Uterus (tissue), 4 donors: ENCODE measurements around the gene IQSEC1. TPM values are rescaled to one million over a fixed set of nuclear protein-coding genes. Genes with fewer than 3 reads are reported as not detected.

ENCODE experiments used
- DNase-seq, 2 donors: peaks; one replicate each; pipeline ENCODE4 v3.0.0-alpha.2; 2019 to 2020
- H3K27ac ChIP-seq, 2 donors: fragments of 200-600 bp; sonication (generic); 1 replicate in 1 of 2; 2 replicates in 1 of 2; pipeline ENCODE4 v1.5.1; 2016 to 2018
- H3K27me3 ChIP-seq, 2 donors: fragments of 200-600 bp; sonication (generic); one replicate each; pipeline ENCODE4 v1.5.1; 2018 to 2019; ENCODE audit warnings: control low read depth in 1 of 2
- H3K36me3 ChIP-seq, 2 donors: fragments of 200-600 bp; sonication (generic); one replicate each; pipeline ENCODE4 v1.5.1; 2019; ENCODE audit warnings: control low read depth in 1 of 2
- H3K4me1 ChIP-seq, 2 donors: fragments of 200-600 bp; sonication (generic); one replicate each; pipeline ENCODE4 v1.5.1; 2018 to 2019; ENCODE audit warnings: control low read depth in 1 of 2
- H3K4me3 ChIP-seq, 2 donors: fragments of 200-600 bp; sonication (generic); 1 replicate in 1 of 2; 2 replicates in 1 of 2; pipeline ENCODE4 v1.5.1; 2018 to 2019; ENCODE audit warnings: mild to moderate bottlenecking in 1 of 2
- H3K9me3 ChIP-seq, 2 donors: fragments of 200-600 bp; sonication (generic); one replicate each; pipeline ENCODE4 v1.5.1; 2019; ENCODE audit warnings: control low read depth in 1 of 2
- POLR2A ChIP-seq, 2 donors: fragments of 450-650 bp; IDR thresholded peaks; one replicate each; pipeline ENCODE4 v1.6.1; 2016; ENCODE audit warnings: antibody characterized with exemption in 2 of 2, mild to moderate bottlenecking in 1 of 2, moderate library complexity in 1 of 2
- intact Hi-C: fragments of 100-400 bp; cut with DNase I; formaldehyde crosslinking; loops from one replicate; pipeline ENCODE4 v1.15.1; 2023; ENCODE audit warnings: low total_unique reads
- total RNA-seq, 4 donors: library from RNA; depleted of rRNA in 3 of 4; stranded (reverse); fragments of >200 nt in 3 of 4; gene quantifications; one replicate each; pipeline versions ENCODE4 v1.1.0 to v1.2.4, GENCODE V29; 2014 to 2023
- TF ChIP-seq, protein P1 (sequence below), 4 experiments: fragments of 200-600 bp in 2 of 4; fragments of 450-650 bp in 2 of 4; sonication (generic) in 2 of 4; IDR thresholded peaks; one replicate each; pipeline ENCODE4 v1.5.1; 2016 to 2019; ENCODE audit warnings: antibody characterized with exemption in 4 of 4, mild to moderate bottlenecking in 2 of 4, moderate library complexity in 1 of 4
- donor health status: DM: yes; HTN: yes; CAD: no.

The IQSEC1 gene
- total RNA-seq, 4 donors from 2014 or later: 17.9 to 61.4 (median 49.7) TPM

DNA sequence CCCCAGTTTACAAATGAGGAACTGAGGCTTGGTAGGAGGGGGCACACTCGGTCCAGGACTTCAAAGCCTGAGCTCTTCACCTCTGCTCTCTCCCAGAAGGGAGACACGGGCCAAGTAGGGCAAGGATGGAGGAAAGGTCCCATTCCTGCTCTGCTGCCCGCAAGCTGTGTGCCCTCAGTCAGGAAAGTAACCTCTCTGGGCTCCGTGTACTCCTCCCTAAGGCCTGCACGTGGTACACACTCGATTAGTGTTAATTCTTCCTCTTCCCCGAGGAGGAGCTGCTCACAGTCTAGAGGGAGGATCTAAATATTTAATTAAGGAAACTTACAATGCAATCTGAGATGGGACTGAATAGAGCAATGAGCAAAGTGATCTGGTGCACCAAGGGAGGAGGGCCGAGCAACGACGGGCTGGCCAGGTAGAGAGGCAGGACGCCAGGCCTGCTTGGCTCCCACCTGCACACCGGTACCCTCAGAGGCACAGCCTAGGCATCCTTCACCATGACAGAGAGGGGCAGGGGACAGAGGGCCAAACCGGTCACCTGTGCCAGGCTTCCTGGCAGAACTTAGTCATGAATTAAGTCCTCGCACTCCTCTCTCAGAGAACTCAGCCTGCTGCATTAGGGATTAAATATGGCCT, 47.2 kb upstream of the IQSEC1 start:
- intact Hi-C loops: no loop called here
- Histone ChIP-seq H3K9me3 (no peaks in the 10 kb centered on the region), H3K36me3 (no peaks in the 10 kb centered on the region), H3K4me1 (no peaks in the 10 kb centered on the region), H3K27me3 (no peaks in the 10 kb centered on the region), H3K27ac (no peak overlapping the region), H3K4me3 (no peak overlapping the region)
- no peak for TF ChIP-seq POLR2A (IDR thresholded peaks at IDR 0.05)
- TF ChIP-seq, protein P1, sequence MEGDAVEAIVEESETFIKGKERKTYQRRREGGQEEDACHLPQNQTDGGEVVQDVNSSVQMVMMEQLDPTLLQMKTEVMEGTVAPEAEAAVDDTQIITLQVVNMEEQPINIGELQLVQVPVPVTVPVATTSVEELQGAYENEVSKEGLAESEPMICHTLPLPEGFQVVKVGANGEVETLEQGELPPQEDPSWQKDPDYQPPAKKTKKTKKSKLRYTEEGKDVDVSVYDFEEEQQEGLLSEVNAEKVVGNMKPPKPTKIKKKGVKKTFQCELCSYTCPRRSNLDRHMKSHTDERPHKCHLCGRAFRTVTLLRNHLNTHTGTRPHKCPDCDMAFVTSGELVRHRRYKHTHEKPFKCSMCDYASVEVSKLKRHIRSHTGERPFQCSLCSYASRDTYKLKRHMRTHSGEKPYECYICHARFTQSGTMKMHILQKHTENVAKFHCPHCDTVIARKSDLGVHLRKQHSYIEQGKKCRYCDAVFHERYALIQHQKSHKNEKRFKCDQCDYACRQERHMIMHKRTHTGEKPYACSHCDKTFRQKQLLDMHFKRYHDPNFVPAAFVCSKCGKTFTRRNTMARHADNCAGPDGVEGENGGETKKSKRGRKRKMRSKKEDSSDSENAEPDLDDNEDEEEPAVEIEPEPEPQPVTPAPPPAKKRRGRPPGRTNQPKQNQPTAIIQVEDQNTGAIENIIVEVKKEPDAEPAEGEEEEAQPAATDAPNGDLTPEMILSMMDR (IDR thresholded peaks at IDR 0.05): no peak
- no peak for DNase-seq

DNA sequence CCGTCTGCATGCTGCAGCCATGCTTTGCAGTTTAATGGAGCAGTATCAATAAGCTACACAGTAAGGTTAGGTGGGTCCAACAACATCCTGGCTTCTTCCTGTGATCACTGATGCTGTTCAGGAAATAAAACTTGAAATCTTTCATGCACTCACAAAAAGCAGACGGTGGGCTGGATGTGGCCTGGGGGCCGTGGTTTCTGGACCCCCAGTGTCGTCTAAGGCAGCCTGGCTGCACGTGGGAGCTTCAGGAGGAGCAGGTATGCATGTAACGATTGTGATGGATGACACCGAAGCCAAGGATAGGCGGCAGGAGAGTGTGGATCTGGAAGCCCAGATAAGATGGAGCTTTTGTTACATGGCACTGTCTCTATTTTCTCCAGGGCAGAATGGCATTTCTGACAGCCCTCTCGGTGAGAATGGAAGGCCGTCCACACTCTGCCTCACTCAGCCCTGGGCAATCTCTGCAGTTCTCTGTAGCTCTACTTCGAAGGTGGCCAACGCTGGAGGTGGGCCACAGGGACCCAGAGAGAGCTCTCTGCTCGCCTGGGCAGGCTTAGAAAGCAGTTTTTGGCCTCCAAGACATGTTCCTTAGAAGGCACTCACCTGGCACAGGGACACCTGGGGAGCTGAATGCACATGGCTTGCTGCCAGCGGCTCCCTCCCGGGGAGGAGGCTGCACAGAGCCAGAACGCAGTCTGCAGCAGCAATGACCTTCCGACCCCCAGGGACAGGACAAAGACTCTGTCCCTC, 46.4 kb upstream of the IQSEC1 start:
- no peak overlapping the region for H3K4me3 ChIP-seq
- intact Hi-C loops: no loop called here
- no peak overlapping the region for H3K27ac ChIP-seq
- H3K4me1 ChIP-seq: no peaks in the 10 kb centered on the region
- no peaks in the 10 kb centered on the region for H3K27me3 ChIP-seq
- H3K36me3 ChIP-seq: no peaks in the 10 kb centered on the region
- no peaks in the 10 kb centered on the region for H3K9me3 ChIP-seq
- TF ChIP-seq, protein P1 (IDR thresholded peaks at IDR 0.05): no peak
- TF ChIP-seq POLR2A (IDR thresholded peaks at IDR 0.05): no peak
- DNase-seq: no peak

DNA sequence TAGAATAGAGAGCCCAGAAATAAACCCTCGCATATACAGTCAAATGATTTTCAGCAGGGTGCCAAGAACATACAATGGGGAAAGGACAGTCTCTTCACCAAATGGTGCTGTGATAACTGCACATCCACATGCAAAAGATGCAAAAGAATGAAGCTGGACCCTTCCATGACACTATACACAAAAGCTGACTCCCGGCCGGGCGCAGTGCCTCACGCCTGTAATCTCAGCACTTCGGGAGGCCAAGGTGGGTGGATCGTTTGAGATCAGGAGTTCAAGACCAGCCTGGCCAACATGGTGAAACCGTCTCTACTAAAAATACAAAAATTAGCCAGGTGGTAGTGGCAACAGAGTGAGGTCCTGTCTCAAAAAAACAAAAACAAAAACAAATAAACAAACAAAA, 43.2 kb upstream of the IQSEC1 start:
- TF ChIP-seq POLR2A (IDR thresholded peaks at IDR 0.05): no peak
- TF ChIP-seq, protein P1 (IDR thresholded peaks at IDR 0.05): no peak
- no peaks in the 10 kb centered on the region for H3K36me3 ChIP-seq
- DNase-seq: no peak
- no peak overlapping the region for H3K4me3 ChIP-seq
- H3K27me3 ChIP-seq: no peaks in the 10 kb centered on the region
- H3K27ac ChIP-seq: no peak overlapping the region
- H3K4me1 ChIP-seq: no peaks in the 10 kb centered on the region
- no peaks in the 10 kb centered on the region for H3K9me3 ChIP-seq
- intact Hi-C loops: no loop called here

DNA sequence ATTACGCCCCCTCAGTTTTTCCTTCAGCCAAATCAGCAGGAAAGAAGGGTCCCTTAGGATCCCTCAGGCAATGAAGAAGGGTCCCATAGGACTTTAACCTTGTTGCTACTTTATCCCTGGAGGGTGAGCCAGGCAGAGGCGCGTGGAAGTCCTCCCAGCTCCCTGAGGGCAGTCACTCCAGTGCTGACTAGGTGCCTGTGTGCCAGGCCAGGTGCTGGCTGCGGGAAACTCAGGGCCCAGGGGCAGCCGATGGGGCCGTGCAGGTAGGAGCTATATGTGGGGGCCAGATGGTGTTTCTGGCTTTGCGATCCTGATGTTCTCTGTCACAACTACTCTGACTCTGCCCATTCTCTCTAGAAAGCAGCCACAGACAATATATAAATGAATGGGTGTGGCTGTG, 42.8 kb upstream of the IQSEC1 start:
- DNase-seq: no peak
- H3K27me3 ChIP-seq: no peaks in the 10 kb centered on the region
- H3K27ac ChIP-seq: no peak overlapping the region
- H3K9me3 ChIP-seq: no peaks in the 10 kb centered on the region
- intact Hi-C loops: no loop called here
- TF ChIP-seq, protein P1 (IDR thresholded peaks at IDR 0.05): no peak
- TF ChIP-seq POLR2A (IDR thresholded peaks at IDR 0.05): no peak
- H3K4me1 ChIP-seq: no peaks in the 10 kb centered on the region
- H3K36me3 ChIP-seq: no peaks in the 10 kb centered on the region
- H3K4me3 ChIP-seq: no peak overlapping the region

DNA sequence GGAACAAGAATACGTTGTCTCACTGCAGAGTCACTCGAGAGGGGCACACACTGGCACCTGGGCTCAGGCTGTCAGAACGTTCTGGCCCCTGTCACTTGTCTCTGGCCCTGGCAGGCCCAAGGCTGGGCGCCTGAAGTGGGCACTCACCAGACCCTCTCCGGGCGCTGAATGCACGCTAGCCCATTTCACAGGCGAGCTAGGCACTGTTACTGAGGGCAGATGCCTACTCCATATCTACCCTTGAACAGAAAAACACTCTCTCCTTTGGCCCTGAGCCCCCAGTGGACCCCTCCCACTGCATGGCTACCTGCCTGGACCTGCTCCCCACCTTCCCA, 42.3 kb upstream of the IQSEC1 start:
- no peak overlapping the region for H3K4me3 ChIP-seq
- H3K27me3 ChIP-seq: no peaks in the 10 kb centered on the region
- TF ChIP-seq, protein P1 (IDR thresholded peaks at IDR 0.05): no peak
- TF ChIP-seq POLR2A (IDR thresholded peaks at IDR 0.05): no peak
- H3K9me3 ChIP-seq: no peaks in the 10 kb centered on the region
- H3K4me1 ChIP-seq: no peaks in the 10 kb centered on the region
- no peak for DNase-seq
- intact Hi-C loops: no loop called here
- H3K36me3 ChIP-seq: no peaks in the 10 kb centered on the region
- no peak overlapping the region for H3K27ac ChIP-seq
